Endothelial cell of umbilical vein (primary cell): ENCODE results near the gene OR5D18. TPM values are rescaled to one million over a fixed set of nuclear protein-coding genes. Genes with fewer than 3 reads are reported as not detected.

Experiments
- BruUV-seq: library from RNA; stranded (reverse); fragments of 400-500 nt; replicated peaks from 2 replicates; lab custom pipeline; 2021; lab: Mats Ljungman, UMichigan
- CTCF ChIA-PET: fragments of 300-600, 350-600 bp; sonication (Branson Sonifier 250); formaldehyde crosslinking; loops from one replicate; lab custom pipeline; 2021; ENCODE audit warnings: antibody characterized with exemption, inconsistent platforms; lab: Charles Lee
- POLR2A ChIA-PET: fragments of 300-600, 350-600 bp; sonication (Branson Sonifier 250); formaldehyde crosslinking; loops from one replicate; lab custom pipeline; 2021; ENCODE audit warnings: antibody characterized with exemption, inconsistent platforms; lab: Charles Lee
- DNase-seq: peaks from one replicate; pipeline ENCODE4 v3.0.0-alpha.2; 2011; ENCODE audit warnings: low read depth, low spot score
- FAIRE-seq: peaks from 2 replicates; lab custom pipeline; 2011; peaks lifted over from hg19 to GRCh38; lab: Jason Lieb, UNC
- H2AFZ ChIP-seq: 2 replicates; pipeline ENCODE4 v1.6.0; 2012; ENCODE audit warnings: low read depth, low read length, control low read depth, inconsistent platforms
- H3K27ac ChIP-seq: 2 replicates; pipeline ENCODE4 v1.5.1; 2011; ENCODE audit warnings: low read depth, mild to moderate bottlenecking, control low read depth, low read length, moderate library complexity; ENCODE audit not compliant: insufficient read depth
- H3K27me3 ChIP-seq, 2 experiments: 2 replicates each; pipeline versions ENCODE4 v1.6.0 to v1.6.1; 2011; ENCODE audit warnings: low read length in 2 of 2, mixed read lengths in 1 of 2; ENCODE audit not compliant: control insufficient read depth in 2 of 2, insufficient read depth in 2 of 2
- H3K36me3 ChIP-seq, 2 experiments: 2 replicates in 1 of 2; 3 replicates in 1 of 2; pipeline ENCODE4 v1.5.1; 2011; ENCODE audit warnings: low read length in 2 of 2, mild to moderate bottlenecking in 1 of 2, moderate library complexity in 1 of 2; ENCODE audit not compliant: control insufficient read depth in 2 of 2, insufficient read depth in 2 of 2; ENCODE audit errors: extremely low read depth in 1 of 2
- H3K4me1 ChIP-seq: 3 replicates; pipeline ENCODE4 v1.5.1; 2011; ENCODE audit warnings: mild to moderate bottlenecking, low read length; ENCODE audit not compliant: control insufficient read depth, insufficient read depth; ENCODE audit errors: extremely low read depth
- H3K4me2 ChIP-seq: 2 replicates; pipeline ENCODE4 v1.6.1; 2011; ENCODE audit warnings: low read length, control low read depth, mixed read lengths; ENCODE audit not compliant: insufficient read depth
- H3K4me3 ChIP-seq, 3 experiments: fragments of 200-600 bp in 1 of 3; sonication (generic), shearing (Covaris generic) in 1 of 3; replicated peaks in 1 of 3; 2 replicates each; pipeline ENCODE4 v1.5.1; 2011 to 2016; ENCODE audit warnings: control low read depth in 3 of 3, low read length in 3 of 3, mild to moderate bottlenecking in 2 of 3, inconsistent platforms in 1 of 3, low read depth in 1 of 3, moderate library complexity in 1 of 3; ENCODE audit not compliant: insufficient read depth in 1 of 3
- H3K79me2 ChIP-seq: 2 replicates; pipeline ENCODE4 v1.6.0; 2012; ENCODE audit warnings: low read length, inconsistent platforms; ENCODE audit not compliant: control insufficient read depth, insufficient read depth
- H3K9ac ChIP-seq: replicated peaks from 2 replicates; pipeline ENCODE3; 2011; ENCODE audit warnings: low read length, control low read depth; ENCODE audit not compliant: insufficient read depth; ENCODE audit errors: extremely low read depth
- H3K9me1 ChIP-seq: replicated peaks from 3 replicates; pipeline ENCODE4 v1.6.0; 2011; ENCODE audit warnings: mild to moderate bottlenecking, low read length; ENCODE audit not compliant: control insufficient read depth, insufficient read depth; ENCODE audit errors: extremely low read depth
- H3K9me3 ChIP-seq: replicated peaks from 2 replicates; pipeline ENCODE4 v1.5.1; 2012; ENCODE audit warnings: low read length, inconsistent platforms; ENCODE audit not compliant: control insufficient read depth, insufficient read depth
- H4K20me1 ChIP-seq: replicated peaks from 2 replicates; pipeline ENCODE3; 2011; ENCODE audit warnings: mild to moderate bottlenecking, low read length; ENCODE audit not compliant: control insufficient read depth, insufficient read depth; ENCODE audit errors: extremely low read depth
- CTCF ChIP-seq, 2 donors: IDR thresholded peaks; 1 replicate in 1 of 2; 2 replicates in 1 of 2; pipeline ENCODE4 v1.5.1; 2011; ENCODE audit warnings: low read length in 2 of 2, mild to moderate bottlenecking in 2 of 2, moderate library complexity in 2 of 2, control low read depth in 1 of 2, inconsistent platforms in 1 of 2, low read depth in 1 of 2; ENCODE audit not compliant: insufficient read depth in 1 of 2; ENCODE audit errors: extremely low read depth in 1 of 2
- EZH2 ChIP-seq: IDR thresholded peaks from 2 replicates; pipeline ENCODE4 v1.6.1; 2012; ENCODE audit warnings: borderline replicate concordance, low read depth, mild to moderate bottlenecking, moderate library complexity, low read length, inconsistent platforms; ENCODE audit not compliant: severe bottlenecking
- FOS ChIP-seq: IDR thresholded peaks from 2 replicates; pipeline ENCODE4 v1.6.1; 2011; ENCODE audit warnings: mild to moderate bottlenecking, low read length, moderate library complexity, borderline replicate concordance; ENCODE audit not compliant: insufficient read depth
- GATA2 ChIP-seq: IDR thresholded peaks from 2 replicates; pipeline ENCODE4 v1.7.0; 2011; ENCODE audit warnings: low read depth, mild to moderate bottlenecking, moderate library complexity, mixed read lengths, low read length; ENCODE audit not compliant: insufficient read length, insufficient read depth
- JUN ChIP-seq: IDR thresholded peaks from 2 replicates; pipeline ENCODE4 v1.6.1; 2011; ENCODE audit warnings: borderline replicate concordance, low read depth; ENCODE audit not compliant: insufficient read length, insufficient read depth
- MAX ChIP-seq: IDR thresholded peaks from 2 replicates; pipeline ENCODE4 v1.6.1; 2011; ENCODE audit not compliant: insufficient read depth, insufficient read length
- MYC ChIP-seq: IDR thresholded peaks from one replicate; pipeline ENCODE4 v1.6.1; 2011; ENCODE audit warnings: mild to moderate bottlenecking, low read depth, low read length
- POLR2A ChIP-seq: IDR thresholded peaks from 2 replicates; pipeline ENCODE4 v1.6.1; 2012; ENCODE audit warnings: low read depth, mild to moderate bottlenecking, control low read depth, low read length
- dilution Hi-C: fragments of 300-500 bp; cut with MboI; formaldehyde crosslinking; loops from one replicate; pipeline ENCODE4 v1.15.0; 2019; ENCODE audit warnings: low sequenced_read_pairs; ENCODE audit not compliant: extremely low pct_ligation_motif_present
- intact Hi-C: fragments of 100-400 bp; cut with micrococcal nuclease; formaldehyde crosslinking; loops from one replicate; pipeline ENCODE4 v1.10.0; 2022
- polyA plus RNA-seq, 4 experiments: library from polyadenylated mRNA; depleted of rRNA in 3 of 4; stranded (reverse) in 3 of 4; unstranded in 1 of 4; fragments of >200 nt; gene quantifications; 2 replicates each; pipeline versions ENCODE4 v1.2.1 to v1.2.3, GENCODE V29; 2011 to 2012; ENCODE audit warnings: missing spikeins in 1 of 4
- total RNA-seq: library from RNA; stranded (reverse); gene quantifications from 2 replicates; pipeline ENCODE4 v1.2.3, GENCODE V29; 2021

Gene OR5D18
- total and polyA plus RNA-seq, 2 donors (not counting 3 experiments of a cell fraction or from before 2014, with no cell fraction given): not detected

- Histone ChIP-seq H3K4me2 (no peak overlapping the region), H3K9ac (no peak overlapping the region), H3K27me3 (no peaks in the 10 kb centered on the region), H3K9me3 (no peaks in the 10 kb centered on the region), H3K79me2 (no peaks in the 10 kb centered on the region), H3K36me3 (no peaks in the 10 kb centered on the region), H3K9me1 (no peaks in the 10 kb centered on the region), H2AFZ (no peak overlapping the region), H3K4me1 (no peaks in the 10 kb centered on the region), H4K20me1 (no peaks in the 10 kb centered on the region), H3K4me3 (no peak overlapping the region), H3K27ac (no peak overlapping the region)
- no peak for FAIRE-seq
- POLR2A ChIA-PET: no interaction called here
- dilution Hi-C loops: no loop called here
- no peak for DNase-seq
- TF ChIP-seq CTCF (IDR thresholded peaks at IDR 0.05; ENCODE audit: extremely low read depth in 1 of 2, insufficient read depth in 1 of 2, low read depth in 1 of 2, low read length in 2 of 2): no peak
- no peak for TF ChIP-seq FOS
- no peak for TF ChIP-seq MYC
- no peak for TF ChIP-seq EZH2
- no peak for TF ChIP-seq GATA2
- TF ChIP-seq MAX: no peak
- no peak for TF ChIP-seq POLR2A
- no peak for TF ChIP-seq JUN
- BruUV-seq: no TSS peak
- intact Hi-C loops: no loop called here
- CTCF ChIA-PET: no interaction called here
Observed at GRCh38 chr11:55793321-55793720, 26.1 kb upstream of the OR5D18 start.
